ENCODE results near the gene SMIM41.

The SMIM41 gene

DNA sequence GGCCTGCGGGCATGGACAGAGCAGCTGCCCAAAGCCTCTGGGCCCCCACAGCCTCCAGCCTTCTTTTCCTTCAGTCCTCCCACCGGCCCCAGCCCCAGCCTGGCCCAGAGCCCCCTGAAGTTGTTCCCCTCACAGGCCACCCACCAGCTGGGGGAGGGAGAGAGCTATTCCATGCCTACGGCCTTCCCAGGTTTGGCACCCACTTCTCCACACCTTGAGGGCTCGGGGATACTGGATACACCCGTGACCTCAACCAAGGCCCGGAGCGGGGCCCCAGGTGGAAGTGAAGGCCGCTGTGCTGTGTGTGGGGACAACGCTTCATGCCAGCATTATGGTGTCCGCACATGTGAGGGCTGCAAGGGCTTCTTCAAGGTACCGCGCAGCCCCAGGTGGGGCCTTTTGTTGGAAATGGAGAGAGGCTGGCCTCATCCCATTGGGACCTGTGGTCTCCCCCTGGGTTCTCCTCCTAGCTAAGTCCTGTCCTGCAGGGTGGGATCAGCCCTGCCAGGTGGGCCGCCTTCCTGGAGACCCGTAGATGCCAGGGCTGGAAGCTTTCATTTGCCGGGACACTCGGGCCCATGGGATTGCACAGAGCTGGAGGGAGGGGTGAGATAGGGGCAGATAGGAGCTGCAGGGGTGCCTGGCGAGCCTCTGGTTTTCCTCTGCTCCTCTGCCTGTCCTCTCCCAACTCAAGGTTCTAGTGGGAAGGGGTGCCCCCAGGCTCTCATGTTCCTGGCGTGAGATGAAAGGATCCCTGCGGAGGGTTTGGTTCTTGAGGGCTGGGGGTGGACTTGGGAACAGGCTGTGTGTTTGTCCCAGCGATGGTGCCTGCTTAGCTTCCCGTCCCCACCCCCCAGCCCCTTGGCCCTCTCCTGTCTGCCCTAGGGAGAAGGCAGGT is 24.4 kb upstream of the SMIM41 start:
- no peak overlapping the region for H3K27ac Mint-ChIP-seq
- intact Hi-C loops (cut with micrococcal nuclease), result no loop called here
- no peak overlapping the region for H3K4me3 Mint-ChIP-seq
- H3K9me3 Mint-ChIP-seq, result no peaks in the 10 kb centered on the region
- peaks cover 5% of the 10 kb centered on the region for H3K36me3 Mint-ChIP-seq (ENCODE audit: low read depth)
- peaks cover 22% of the 10 kb centered on the region for H3K4me1 Mint-ChIP-seq (ENCODE audit: low read depth)
- H3K27me3 Mint-ChIP-seq, result peaks cover 24% of the 10 kb centered on the region

DNA sequence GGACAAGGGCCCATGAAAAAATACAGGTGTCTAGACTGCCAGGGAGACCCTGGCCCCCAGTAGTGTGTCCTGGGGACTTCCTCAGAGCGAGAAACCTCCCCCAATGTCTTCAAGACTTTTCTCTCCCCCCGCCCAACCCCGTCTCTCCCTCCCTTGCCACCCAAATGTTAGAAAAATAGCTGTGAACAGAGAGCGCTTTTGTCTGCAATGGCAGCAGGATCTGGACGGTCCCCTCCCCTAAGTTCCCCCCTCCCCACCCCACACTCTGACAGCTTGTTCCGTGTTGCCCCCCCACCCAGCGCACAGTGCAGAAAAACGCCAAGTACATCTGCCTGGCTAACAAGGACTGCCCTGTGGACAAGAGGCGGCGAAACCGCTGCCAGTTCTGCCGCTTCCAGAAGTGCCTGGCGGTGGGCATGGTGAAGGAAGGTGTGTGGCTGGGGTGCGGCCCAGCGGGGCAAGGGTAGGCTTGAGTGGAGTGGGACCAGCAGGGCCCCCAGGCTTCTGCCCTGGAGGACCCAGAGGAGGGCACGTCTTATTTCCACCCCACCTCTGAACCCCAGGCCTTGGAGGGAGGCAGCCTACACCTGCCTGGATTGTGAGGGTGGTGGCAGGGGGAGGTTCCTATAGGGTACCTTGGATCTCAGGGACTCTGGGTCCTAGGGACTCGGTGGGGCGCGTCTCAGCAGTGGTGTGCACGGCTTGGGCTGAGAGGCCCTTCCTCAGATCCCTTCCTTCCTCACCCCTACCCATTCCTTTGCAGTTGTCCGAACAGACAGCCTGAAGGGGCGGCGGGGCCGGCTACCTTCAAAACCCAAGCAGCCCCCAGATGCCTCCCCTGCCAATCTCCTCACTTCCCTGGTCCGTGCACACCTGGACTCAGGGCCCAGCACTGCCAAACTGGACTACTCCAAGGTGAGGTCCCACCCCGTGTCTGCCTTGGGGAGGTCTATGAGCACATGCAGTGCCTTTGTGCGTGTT is 23.5 kb upstream of the SMIM41 start:
- no peak overlapping the region for H3K4me3 Mint-ChIP-seq
- H3K36me3 Mint-ChIP-seq (ENCODE audit: low read depth), result peaks cover 5% of the 10 kb centered on the region
- H3K27me3 Mint-ChIP-seq, result peaks cover 19% of the 10 kb centered on the region
- H3K9me3 Mint-ChIP-seq, result no peaks in the 10 kb centered on the region
- H3K27ac Mint-ChIP-seq, result no peak overlapping the region
- peaks cover 15% of the 10 kb centered on the region for H3K4me1 Mint-ChIP-seq (ENCODE audit: low read depth)
- intact Hi-C loops (cut with micrococcal nuclease), result no loop called here

DNA sequence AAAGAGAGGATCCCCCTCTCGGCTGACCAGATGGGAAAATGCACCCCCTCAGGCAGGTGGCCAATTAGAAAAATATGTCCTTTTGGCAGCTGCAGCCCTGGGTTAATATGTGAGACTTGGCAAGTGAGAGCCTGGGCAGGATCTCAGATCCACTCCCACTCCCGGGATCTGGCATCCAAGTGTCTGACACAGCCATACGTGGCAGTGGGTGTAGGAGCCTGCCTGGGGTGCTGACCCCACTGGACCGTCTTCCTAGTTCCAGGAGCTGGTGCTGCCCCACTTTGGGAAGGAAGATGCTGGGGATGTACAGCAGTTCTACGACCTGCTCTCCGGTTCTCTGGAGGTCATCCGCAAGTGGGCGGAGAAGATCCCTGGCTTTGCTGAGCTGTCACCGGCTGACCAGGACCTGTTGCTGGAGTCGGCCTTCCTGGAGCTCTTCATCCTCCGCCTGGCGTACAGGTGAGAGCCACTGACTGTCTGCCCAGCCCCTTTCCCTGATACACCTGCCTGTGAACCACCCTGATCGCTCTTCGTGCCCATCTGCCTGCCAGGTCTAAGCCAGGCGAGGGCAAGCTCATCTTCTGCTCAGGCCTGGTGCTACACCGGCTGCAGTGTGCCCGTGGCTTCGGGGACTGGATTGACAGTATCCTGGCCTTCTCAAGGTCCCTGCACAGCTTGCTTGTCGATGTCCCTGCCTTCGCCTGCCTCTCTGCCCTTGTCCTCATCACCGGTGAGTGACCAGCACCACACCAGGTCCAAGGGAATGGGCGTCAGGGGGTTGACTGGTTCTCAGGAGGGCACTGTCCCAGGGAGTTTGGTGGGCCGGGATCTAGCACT is 22.5 kb upstream of the SMIM41 start:
- intact Hi-C loops (cut with micrococcal nuclease), result no loop called here
- H3K27ac Mint-ChIP-seq, result no peak overlapping the region
- H3K36me3 Mint-ChIP-seq (ENCODE audit: low read depth), result peaks cover 5% of the 10 kb centered on the region
- no peaks in the 10 kb centered on the region for H3K9me3 Mint-ChIP-seq
- peaks cover 5% of the 10 kb centered on the region for H3K4me1 Mint-ChIP-seq (ENCODE audit: low read depth)
- H3K27me3 Mint-ChIP-seq, result peaks cover 13% of the 10 kb centered on the region
- no peak overlapping the region for H3K4me3 Mint-ChIP-seq

DNA sequence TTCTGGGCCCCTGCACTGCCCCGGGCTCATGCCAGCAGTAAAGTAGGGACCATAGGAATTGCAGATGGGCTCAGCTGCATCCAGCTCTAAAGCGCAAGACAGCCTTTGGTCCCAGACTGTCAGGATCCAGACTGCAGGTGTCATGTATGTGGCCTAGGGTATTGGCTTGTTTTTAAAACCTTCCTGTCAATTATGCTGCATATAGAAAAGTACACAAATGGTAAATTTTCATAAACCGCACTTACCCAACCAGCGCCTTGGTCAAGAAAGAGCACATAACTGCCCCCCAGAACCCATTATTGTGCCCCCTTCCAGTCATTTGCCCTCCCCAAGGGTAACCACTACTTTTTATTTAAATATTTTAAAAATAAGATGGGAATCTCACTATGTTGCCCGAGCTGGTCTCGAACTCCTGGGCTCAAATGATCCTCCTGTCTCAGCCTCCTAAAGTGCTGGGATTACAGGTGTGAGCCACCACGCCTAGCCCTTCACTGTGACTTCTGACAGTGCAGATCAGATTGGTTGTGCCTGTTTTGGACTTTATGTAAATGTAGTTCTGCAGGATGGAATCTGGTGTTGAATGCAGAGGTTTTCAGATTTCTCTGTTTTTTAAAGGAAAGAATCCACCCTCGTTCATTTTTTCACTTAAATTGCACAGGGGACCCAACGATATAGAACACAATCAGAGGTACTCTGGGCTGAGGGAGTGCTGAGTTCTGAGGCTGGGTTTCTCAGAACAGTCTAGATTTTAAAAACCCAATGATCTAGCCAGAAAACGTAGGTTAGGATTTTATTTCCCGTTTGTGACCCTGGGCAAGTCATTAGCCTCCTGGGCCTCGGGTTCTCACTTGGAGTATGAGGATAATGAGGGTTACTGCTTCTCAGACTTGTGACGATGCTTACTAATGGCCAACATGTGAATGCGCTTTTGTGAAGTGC is 21.6 kb upstream of the SMIM41 start:
- intact Hi-C loops (cut with micrococcal nuclease), result no loop called here
- Mint-ChIP-seq H3K9me3 (no peaks in the 10 kb centered on the region), H3K27ac (no peak overlapping the region)

DNA sequence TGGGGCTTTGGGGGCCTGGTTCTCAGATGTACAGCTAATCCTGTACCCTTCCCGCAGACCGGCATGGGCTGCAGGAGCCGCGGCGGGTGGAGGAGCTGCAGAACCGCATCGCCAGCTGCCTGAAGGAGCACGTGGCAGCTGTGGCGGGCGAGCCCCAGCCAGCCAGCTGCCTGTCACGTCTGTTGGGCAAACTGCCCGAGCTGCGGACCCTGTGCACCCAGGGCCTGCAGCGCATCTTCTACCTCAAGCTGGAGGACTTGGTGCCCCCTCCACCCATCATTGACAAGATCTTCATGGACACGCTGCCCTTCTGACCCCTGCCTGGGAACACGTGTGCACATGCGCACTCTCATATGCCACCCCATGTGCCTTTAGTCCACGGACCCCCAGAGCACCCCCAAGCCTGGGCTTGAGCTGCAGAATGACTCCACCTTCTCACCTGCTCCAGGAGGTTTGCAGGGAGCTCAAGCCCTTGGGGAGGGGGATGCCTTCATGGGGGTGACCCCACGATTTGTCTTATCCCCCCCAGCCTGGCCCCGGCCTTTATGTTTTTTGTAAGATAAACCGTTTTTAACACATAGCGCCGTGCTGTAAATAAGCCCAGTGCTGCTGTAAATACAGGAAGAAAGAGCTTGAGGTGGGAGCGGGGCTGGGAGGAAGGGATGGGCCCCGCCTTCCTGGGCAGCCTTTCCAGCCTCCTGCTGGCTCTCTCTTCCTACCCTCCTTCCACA is 20.7 kb upstream of the SMIM41 start:
- H3K36me3 Mint-ChIP-seq (ENCODE audit: low read depth), result peaks cover 5% of the 10 kb centered on the region
- H3K4me1 Mint-ChIP-seq (ENCODE audit: low read depth), result no peaks in the 10 kb centered on the region
- H3K9me3 Mint-ChIP-seq, result no peaks in the 10 kb centered on the region
- intact Hi-C loops (cut with micrococcal nuclease), result no loop called here
- no peak overlapping the region for H3K4me3 Mint-ChIP-seq
- H3K27me3 Mint-ChIP-seq, result peaks cover 6% of the 10 kb centered on the region
- H3K27ac Mint-ChIP-seq, result no peak overlapping the region

More for the DNA sequence above, 21.6 kb upstream of the SMIM41 start:
- H3K36me3 Mint-ChIP-seq (ENCODE audit: low read depth), result peaks cover 5% of the 10 kb centered on the region
- no peak overlapping the region for H3K4me3 Mint-ChIP-seq
- peaks cover 6% of the 10 kb centered on the region for H3K27me3 Mint-ChIP-seq
- H3K4me1 Mint-ChIP-seq (ENCODE audit: low read depth), result no peaks in the 10 kb centered on the region

GRCh38 chr12:52059582-52060497 is 19.7 kb upstream of the SMIM41 start:
- H3K36me3 Mint-ChIP-seq (ENCODE audit: low read depth), result peaks cover 5% of the 10 kb centered on the region
- H3K27me3 Mint-ChIP-seq, result peaks cover 4% of the 10 kb centered on the region
- intact Hi-C loops (cut with micrococcal nuclease), result no loop called here
- no peaks in the 10 kb centered on the region for H3K9me3 Mint-ChIP-seq
- no peak overlapping the region for H3K27ac Mint-ChIP-seq
- H3K4me3 Mint-ChIP-seq, result no peak overlapping the region
- peaks cover 6% of the 10 kb centered on the region for H3K4me1 Mint-ChIP-seq (ENCODE audit: low read depth)

- H3K36me3 Mint-ChIP-seq (ENCODE audit: low read depth), result peaks cover 5% of the 10 kb centered on the region
- no peaks in the 10 kb centered on the region for H3K9me3 Mint-ChIP-seq
- H3K4me1 Mint-ChIP-seq (ENCODE audit: low read depth), result peaks cover 6% of the 10 kb centered on the region
- intact Hi-C loops (cut with micrococcal nuclease), result no loop called here
- H3K27ac Mint-ChIP-seq, result no peak overlapping the region
- no peak overlapping the region for H3K4me3 Mint-ChIP-seq
- H3K27me3 Mint-ChIP-seq, result peaks cover 11% of the 10 kb centered on the region
Measured at GRCh38 chr12:52060498-52061177, 18.9 kb upstream of the SMIM41 start.

- H3K4me3 Mint-ChIP-seq, result no peak overlapping the region
- peaks cover 13% of the 10 kb centered on the region for H3K27me3 Mint-ChIP-seq
- H3K27ac Mint-ChIP-seq, result no peak overlapping the region
- H3K9me3 Mint-ChIP-seq, result no peaks in the 10 kb centered on the region
- peaks cover 10% of the 10 kb centered on the region for H3K4me1 Mint-ChIP-seq (ENCODE audit: low read depth)
- intact Hi-C loops (cut with micrococcal nuclease), result no loop called here
- peaks cover 5% of the 10 kb centered on the region for H3K36me3 Mint-ChIP-seq (ENCODE audit: low read depth)
Measured at GRCh38 chr12:52061470-52062166, 17.9 kb upstream of the SMIM41 start.

GRCh38 chr12:52062167-52063081 is 17.1 kb upstream of the SMIM41 start:
- no peak overlapping the region for H3K27ac Mint-ChIP-seq
- no peaks in the 10 kb centered on the region for H3K9me3 Mint-ChIP-seq
- peaks cover 19% of the 10 kb centered on the region for H3K27me3 Mint-ChIP-seq
- intact Hi-C loops (cut with micrococcal nuclease), result no loop called here
- peaks cover 14% of the 10 kb centered on the region for H3K4me1 Mint-ChIP-seq (ENCODE audit: low read depth)
- no peaks in the 10 kb centered on the region for H3K36me3 Mint-ChIP-seq (ENCODE audit: low read depth)
- H3K4me3 Mint-ChIP-seq, result no peak overlapping the region

All from dendritic cell treated with granulocyte-macrophage colony-stimulating factor and Interleukin-4, amounts not matched to agents 40 ng/mL and 50 ng/mL, for 4 days (primary cell).